Left lung (tissue), 10 donors: ENCODE measurements around the gene PIMREG. TPM values are rescaled to one million over a fixed set of nuclear protein-coding genes. Genes with fewer than 3 reads are reported as not detected.

ENCODE experiments used
- ATAC-seq: fragments of 200-7000 bp; cut with Tn5 transposase; one replicate; pipeline ENCODE4 v1.9.1; 2020; ENCODE audit warnings: moderate library complexity
- DNase-seq, 4 donors: peaks; one replicate each; pipeline ENCODE4 v3.0.0-alpha.2; 2013 to 2020
- H3K27ac ChIP-seq, 2 donors: fragments of 200-600 bp; sonication (generic) in 1 of 2; one replicate each; pipeline versions ENCODE4 v1.5.0 to v1.8.0; 2020 to 2021
- H3K27me3 ChIP-seq, 2 donors: fragments of 200-600 bp; sonication (generic) in 1 of 2; one replicate each; pipeline versions ENCODE4 v1.5.0 to v1.8.0; 2020 to 2021
- H3K36me3 ChIP-seq, 2 donors: fragments of 200-600 bp; sonication (generic) in 1 of 2; one replicate each; pipeline versions ENCODE4 v1.5.0 to v1.8.0; 2020 to 2021
- H3K4me1 ChIP-seq, 2 donors: fragments of 200-600 bp; one replicate each; pipeline ENCODE4 v1.8.0; 2021
- H3K4me3 ChIP-seq, 2 donors: fragments of 200-600 bp; sonication (generic) in 1 of 2; one replicate each; pipeline versions ENCODE4 v1.5.0 to v1.8.0; 2020 to 2021; ENCODE audit warnings: mild to moderate bottlenecking in 1 of 2
- H3K9me3 ChIP-seq, 2 donors: fragments of 200-600 bp; sonication (generic) in 1 of 2; one replicate each; pipeline versions ENCODE4 v1.5.0 to v1.8.0; 2020 to 2021
- CTCF ChIP-seq, 2 donors: fragments of 200-600 bp; sonication (generic) in 1 of 2; IDR thresholded peaks; one replicate each; pipeline versions ENCODE4 v1.5.0 to v1.8.0; 2021; ENCODE audit warnings: antibody characterized with exemption in 2 of 2
- intact Hi-C, 2 donors: fragments of 100-400 bp; cut with DNase I; formaldehyde crosslinking; loops; one replicate each; pipeline versions ENCODE4 v1.11.2 to v1.14.2; 2022
- polyA plus RNA-seq, 6 donors: library from polyadenylated mRNA; unstranded; fragments of 120-200 nt; gene quantifications; one replicate each; pipeline ENCODE4 v1.2.1, GENCODE V29; 2013; ENCODE audit not compliant: insufficient read length in 6 of 6
- total RNA-seq, 2 donors: library from RNA; stranded (reverse); fragmentation: NEBNext Ultra II Directional; extraction: Animal tissue kit (Norgen Biotek cat#: 25700); gene quantifications; one replicate each; pipeline ENCODE4 v1.2.1, GENCODE V29; 2021
- donor health status: DM: no; HTN: yes; CAD: no.
- donor health status: DM: no; HTN: no; CAD: no.

PIMREG gene
- total and polyA plus RNA-seq, 8 donors, result 1.6 to 76.8 (median 21.1) TPM

GRCh38 chr17:6497496-6498221 is 53.4 kb downstream of the PIMREG start:
- Histone ChIP-seq H3K27ac (no peak overlapping the region), H3K9me3 (no peaks in the 10 kb centered on the region), H3K36me3 (peaks cover 0 to 2% of the 10 kb centered on the region in 2 donors), H3K4me1 (peaks cover 0 to 4% of the 10 kb centered on the region in 2 donors), H3K4me3 (no peak overlapping the region), H3K27me3 (peaks cover 0 to 29% of the 10 kb centered on the region in 2 donors)
- intact Hi-C loops, result no loop called here
- DNase-seq (no peak), ATAC-seq (no peak)
- no peak for TF ChIP-seq CTCF (IDR thresholded peaks at IDR 0.05)

GRCh38 chr17:6498356-6498755 is 54.1 kb downstream of the PIMREG start:
- Histone ChIP-seq H3K4me1 (peaks cover 0 to 4% of the 10 kb centered on the region in 2 donors), H3K4me3 (no peak overlapping the region), H3K27ac (no peak overlapping the region), H3K9me3 (no peaks in the 10 kb centered on the region), H3K36me3 (peaks cover 0 to 4% of the 10 kb centered on the region in 2 donors), H3K27me3 (peaks cover 0 to 29% of the 10 kb centered on the region in 2 donors)
- ATAC-seq, result no peak
- DNase-seq, result no peak
- intact Hi-C loops, result no loop called here
- no peak for TF ChIP-seq CTCF (IDR thresholded peaks at IDR 0.05)

GRCh38 chr17:6498901-6499540 is 54.8 kb downstream of the PIMREG start:
- H3K4me3 ChIP-seq, result no peak overlapping the region
- DNase-seq (no peak), ATAC-seq (no peak)
- intact Hi-C loops, result no loop called here
- H3K27ac ChIP-seq, result no peak overlapping the region
- H3K36me3 ChIP-seq, result peaks cover 0 to 4% of the 10 kb centered on the region in 2 donors
- H3K9me3 ChIP-seq, result no peaks in the 10 kb centered on the region
- TF ChIP-seq CTCF (IDR thresholded peaks at IDR 0.05), result no peak
- H3K4me1 ChIP-seq, result peaks cover 0 to 4% of the 10 kb centered on the region in 2 donors
- H3K27me3 ChIP-seq, result peaks cover 0 to 29% of the 10 kb centered on the region in 2 donors

Other genes starting within 250 kb of the PIMREG start
- not detected for gene AIPL1, start 9.3 kb upstream of the PIMREG start, total RNA-seq
- under 1 TPM in 1 of 6 donors, not detected in 5; 0.06 TPM for gene AIPL1, start 9.3 kb upstream of the PIMREG start, polyA plus RNA-seq
- 10 to 100 TPM; 12.3 to 13.8 TPM for gene PITPNM3, start 112.1 kb downstream of the PIMREG start, total RNA-seq
- 1 to 10 TPM; 3.6 to 6.3 (median 5.5) TPM for gene PITPNM3, start 112.1 kb downstream of the PIMREG start, polyA plus RNA-seq
- 10 to 100 TPM; 15.8 to 18.6 TPM for gene KIAA0753, start 196.3 kb downstream of the PIMREG start, total RNA-seq
- 10 to 100 TPM; 32.2 to 46.7 (median 39.9) TPM for gene KIAA0753, start 196.3 kb downstream of the PIMREG start, polyA plus RNA-seq
- 100 to 1,000 TPM in 1 of 2 donors, 10 to 100 TPM in 1; 93.1 to 102 TPM for gene TXNDC17, start 196.6 kb downstream of the PIMREG start, total RNA-seq
- 100 to 1,000 TPM in 1 of 6 donors, 10 to 100 TPM in 5; 78.9 to 101 (median 89.1) TPM for gene TXNDC17, start 196.6 kb downstream of the PIMREG start, polyA plus RNA-seq
- gene MED31, start 207.2 kb downstream of the PIMREG start, total RNA-seq, result 10 to 100 TPM; 19.1 to 26.8 TPM
- 10 to 100 TPM; 22.0 to 29.8 (median 24.1) TPM for gene MED31, start 207.2 kb downstream of the PIMREG start, polyA plus RNA-seq
- 1 to 10 TPM; 1.3 to 2.2 TPM for gene C17orf100, start 207.3 kb downstream of the PIMREG start, total RNA-seq
- gene C17orf100, start 207.3 kb downstream of the PIMREG start, polyA plus RNA-seq, result 1 to 10 TPM; 4.9 to 7.6 (median 6.5) TPM